ENCODE results near the gene LCP1. TPM values are rescaled to one million over a fixed set of nuclear protein-coding genes. Genes with fewer than 3 reads are reported as not detected.

The LCP1 gene, protein sequence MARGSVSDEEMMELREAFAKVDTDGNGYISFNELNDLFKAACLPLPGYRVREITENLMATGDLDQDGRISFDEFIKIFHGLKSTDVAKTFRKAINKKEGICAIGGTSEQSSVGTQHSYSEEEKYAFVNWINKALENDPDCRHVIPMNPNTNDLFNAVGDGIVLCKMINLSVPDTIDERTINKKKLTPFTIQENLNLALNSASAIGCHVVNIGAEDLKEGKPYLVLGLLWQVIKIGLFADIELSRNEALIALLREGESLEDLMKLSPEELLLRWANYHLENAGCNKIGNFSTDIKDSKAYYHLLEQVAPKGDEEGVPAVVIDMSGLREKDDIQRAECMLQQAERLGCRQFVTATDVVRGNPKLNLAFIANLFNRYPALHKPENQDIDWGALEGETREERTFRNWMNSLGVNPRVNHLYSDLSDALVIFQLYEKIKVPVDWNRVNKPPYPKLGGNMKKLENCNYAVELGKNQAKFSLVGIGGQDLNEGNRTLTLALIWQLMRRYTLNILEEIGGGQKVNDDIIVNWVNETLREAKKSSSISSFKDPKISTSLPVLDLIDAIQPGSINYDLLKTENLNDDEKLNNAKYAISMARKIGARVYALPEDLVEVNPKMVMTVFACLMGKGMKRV
- total RNA-seq: 0.61 and 0.81 TPM in 2 replicates

DNA sequence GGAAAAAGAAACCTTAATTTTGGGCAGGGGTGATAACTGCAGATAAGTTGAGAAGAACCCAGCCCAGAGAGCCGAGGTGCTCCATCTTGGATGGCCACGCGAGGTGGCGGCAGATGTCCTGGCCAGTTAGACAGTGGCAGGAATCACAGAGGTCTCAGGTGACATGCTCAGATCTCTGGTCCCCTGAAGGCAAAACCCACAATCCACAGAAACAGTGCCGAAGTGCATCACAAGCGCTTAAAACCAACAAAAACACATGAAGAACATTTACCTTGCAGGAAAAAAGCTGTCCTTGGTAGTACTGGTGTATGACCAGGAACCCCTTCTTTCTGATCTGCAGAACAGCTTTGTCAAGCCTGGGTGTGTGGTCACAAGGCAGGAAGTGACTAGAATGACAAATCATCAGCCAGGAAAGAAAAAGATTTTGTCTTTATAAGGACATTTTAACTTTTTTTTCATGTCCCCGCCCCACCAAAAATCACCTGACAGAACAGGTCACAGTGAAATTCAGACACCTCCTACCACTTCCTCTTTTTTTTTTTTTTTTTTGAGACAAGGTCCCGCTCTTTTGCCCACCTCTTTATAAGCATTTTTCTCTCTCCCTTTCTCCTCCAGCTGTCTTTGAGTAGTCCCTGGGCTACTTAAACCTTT is at the start of gene LCP1:
LCP1 (minus strand) TSS at position 338 of the 651 bp plus-strand sequence. CDS start 22,515 bp downstream, outside the sequence.

DNA sequence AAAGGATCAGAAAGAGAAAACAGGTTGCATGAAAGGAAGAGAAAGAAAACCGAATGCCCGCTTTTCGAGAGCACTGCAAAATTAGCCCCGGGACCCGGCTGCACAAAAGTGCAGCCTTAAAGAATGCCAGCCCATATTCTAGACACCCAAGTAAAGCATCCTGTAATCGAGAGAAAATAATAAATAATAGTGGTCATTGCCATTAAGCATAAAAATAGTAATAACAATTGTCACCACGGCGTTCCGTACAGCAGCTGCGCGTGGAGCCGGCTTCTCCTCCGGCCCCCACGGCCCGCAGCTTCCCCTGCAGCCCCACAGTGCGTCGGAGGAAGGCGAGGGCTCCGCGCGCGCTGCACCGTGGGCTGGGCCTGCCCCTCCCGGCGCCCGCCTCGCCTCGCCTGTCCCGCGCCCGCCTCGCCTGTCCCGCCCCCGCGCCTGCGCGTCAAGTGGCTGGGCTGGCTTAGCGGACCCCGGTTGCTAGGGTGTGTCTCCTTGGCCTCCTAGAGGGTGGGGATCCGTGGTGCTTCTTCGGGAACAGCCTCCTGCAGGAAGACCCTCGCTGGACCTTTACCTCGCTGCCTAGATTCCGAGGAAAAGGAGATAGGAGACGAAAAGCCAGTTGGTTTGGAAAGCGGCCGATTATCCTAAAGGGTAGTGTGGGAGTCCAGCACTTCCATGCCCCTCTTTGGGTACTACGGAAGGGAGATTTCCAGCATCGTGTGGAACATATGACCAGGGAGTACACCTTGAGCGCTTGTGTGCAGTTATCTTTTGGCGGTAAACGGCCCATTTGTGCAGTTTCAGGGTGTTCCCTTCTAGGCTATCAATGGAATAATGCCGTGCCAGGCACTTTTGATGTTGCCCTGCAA is 29.7 kb upstream of the LCP1 start, which contains the start of gene LRRC63:
LRRC63 (plus strand) TSS at position 446 of the 869 bp plus-strand sequence. CDS start 1,107 bp downstream, outside the sequence.

DNA sequence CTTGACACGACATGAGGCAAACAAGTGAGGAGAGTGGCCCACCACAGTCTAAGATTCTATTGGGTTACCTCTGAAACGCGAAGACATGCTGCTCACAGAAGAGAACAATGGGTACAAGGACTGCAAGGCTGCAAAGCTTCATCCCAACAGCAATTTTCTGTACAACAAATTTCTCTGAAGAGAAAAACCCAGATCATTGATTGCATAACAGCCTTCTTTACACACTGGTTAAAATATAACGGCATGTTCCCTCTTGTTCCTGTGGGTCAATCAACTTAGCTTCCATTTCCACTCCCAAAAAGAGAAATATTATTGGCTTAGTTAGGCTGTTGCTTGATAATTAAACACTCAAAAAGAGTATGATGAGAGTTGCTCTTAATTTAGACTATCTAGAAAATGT is 77.1 kb downstream of the LCP1 start, which contains the start of gene CPB2:
CPB2 (minus strand) TSS at position 166 of the 400 bp plus-strand sequence; CDS start at position 142, 24 bp downstream.

Small RNA genes within 50 kb of the gene (small RNA-seq; reads per million reads assigned to genes)
- gene RN7SL288P: not detected

Other genes with a start within 250 kb of the LCP1 start
- 21.4 TPM in 2 replicates for gene ZC3H13, start 129.4 kb downstream of the LCP1 start, total RNA-seq
- gene CPB2, start 77.1 kb downstream of the LCP1 start, total RNA-seq: not detected in 2 replicates
- under 0.01 TPM in 1 of 2 replicates, not detected in the other for gene LRRC63, start 29.8 kb upstream of the LCP1 start, total RNA-seq
- 3.9 and 7.0 TPM in 2 replicates for gene RUBCNL, start 205.1 kb upstream of the LCP1 start, total RNA-seq